Measurements from ENCODE around the gene BMPR1B.
"Not testable (repeated sequence)": the region's sequence is repeated elsewhere in the genome, so short reads cannot be mapped to it uniquely, and the experiment has no call there.

BMPR1B gene

DNA sequence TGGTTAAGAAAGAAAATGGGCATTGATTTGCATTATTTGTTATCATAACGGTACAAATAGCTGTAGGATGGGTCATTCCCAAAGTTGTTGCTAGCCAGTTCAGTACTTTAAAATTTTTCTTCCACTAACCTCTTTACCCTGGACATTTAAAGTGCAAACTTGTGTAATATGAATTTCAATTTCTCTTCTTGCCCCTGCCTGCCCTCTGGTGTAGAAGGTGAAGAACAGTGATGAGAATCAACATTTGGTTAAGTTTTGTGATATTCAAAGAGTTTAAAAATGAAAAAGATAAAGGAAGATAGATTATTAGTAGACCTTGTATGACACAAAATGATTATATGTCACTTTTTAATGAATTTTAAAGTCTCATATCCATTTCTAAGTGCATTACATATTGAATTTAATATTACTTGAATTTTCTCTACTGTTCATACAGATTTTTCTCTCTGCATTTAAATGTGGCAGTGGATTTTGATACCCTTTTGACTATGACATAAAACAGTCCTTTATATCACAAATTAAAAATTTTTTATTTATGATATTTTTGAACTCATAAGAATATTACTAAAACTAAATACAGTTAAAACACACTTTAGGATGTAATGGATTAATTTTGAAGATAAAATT is 337.7 kb downstream of the BMPR1B start:
- DNase-seq, result peak; percentile 10

DNA sequence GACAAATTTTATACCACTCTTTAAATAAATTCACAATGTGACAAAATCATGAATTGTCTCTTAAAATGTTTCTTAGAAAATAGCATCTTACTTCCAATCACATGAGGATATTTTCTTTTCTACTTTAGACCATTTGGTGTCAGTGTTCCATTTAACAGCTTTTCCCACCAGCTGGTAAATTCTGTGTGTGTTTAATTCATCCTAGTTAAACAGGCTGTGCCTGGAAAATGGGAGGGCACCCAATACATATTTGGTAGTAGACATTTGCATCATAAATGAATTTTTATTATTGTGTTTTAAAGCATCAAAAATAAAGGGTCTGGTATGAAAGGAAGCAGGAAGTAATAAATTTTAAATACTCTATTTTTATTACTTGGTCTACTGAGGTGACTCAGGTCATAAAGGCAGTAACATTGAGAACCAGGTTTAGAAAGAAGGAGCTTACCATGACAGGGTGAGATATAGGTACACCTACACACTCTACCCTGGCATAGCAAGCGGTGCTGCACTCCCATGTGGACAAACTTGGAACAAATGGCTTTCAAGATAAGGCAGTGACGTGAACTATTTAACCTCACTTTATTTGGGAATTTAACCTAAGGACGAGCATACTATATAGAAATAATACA is 344.5 kb downstream of the BMPR1B start:
- no peak for DNase-seq

DNA sequence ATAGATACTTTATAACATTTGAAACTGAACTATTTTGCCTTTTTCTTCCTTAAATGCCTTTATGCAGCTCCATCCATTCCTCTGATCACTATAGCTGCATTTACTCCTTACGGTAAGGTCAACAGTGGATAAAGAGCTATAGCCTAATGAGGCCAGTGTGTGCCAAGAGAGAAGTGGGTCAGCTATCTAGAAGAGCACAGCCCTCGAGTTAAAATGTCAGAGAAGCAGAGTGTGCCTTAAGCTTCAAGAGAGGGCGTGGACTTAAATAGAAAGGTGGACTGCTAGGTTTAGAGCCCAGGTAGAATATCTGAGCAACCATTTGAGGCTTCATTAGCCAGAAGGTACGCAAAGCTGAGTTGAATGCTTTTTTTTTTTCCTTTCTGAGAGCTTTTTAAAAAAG is 347.4 kb downstream of the BMPR1B start:
- no peak for DNase-seq

DNA sequence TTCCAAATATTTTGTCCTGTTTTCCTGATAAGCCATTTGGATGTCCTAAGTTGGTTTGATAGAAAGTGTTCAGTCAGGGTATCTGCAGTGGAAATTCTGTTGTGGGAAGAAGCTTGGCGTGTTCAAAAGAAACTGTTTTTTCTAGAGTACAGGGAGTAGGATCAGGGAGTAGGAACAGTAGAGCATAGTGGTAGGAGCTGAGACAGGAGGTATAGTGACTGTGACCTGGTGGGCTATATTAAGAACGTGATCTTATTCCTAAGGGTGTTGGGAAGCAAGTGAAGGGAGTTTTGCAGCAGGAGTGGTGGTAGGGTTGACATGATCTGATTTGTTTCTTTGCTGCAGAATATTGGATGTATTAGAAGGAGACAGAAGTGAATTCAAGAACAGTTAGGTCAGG is 348.2 kb downstream of the BMPR1B start:
- DNase-seq, result no peak

DNA sequence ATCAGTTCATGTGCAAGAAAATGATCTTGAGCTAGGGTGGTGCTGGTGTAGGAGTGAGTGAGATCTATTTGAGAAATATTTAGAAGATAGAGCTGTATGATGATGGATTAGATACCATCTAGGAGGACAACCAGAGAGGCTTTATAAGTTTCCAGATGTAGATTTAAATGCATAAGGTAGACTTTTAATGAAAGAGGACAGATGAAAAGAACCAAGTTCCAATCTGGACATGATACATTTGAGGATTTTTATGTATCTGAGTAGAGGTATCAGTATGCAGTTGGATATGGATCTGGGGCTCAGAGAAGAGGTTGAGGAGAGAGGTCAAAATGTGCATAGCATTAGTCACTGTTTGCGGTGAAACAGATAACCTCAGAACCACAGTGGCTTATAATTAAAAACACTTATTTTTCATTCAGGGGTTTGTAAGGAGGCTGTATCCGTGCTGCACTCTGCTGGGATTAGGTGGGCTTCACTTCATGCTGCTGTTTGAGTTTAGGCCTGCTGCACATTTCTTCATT is 348.7 kb downstream of the BMPR1B start:
- no peak for DNase-seq

DNA sequence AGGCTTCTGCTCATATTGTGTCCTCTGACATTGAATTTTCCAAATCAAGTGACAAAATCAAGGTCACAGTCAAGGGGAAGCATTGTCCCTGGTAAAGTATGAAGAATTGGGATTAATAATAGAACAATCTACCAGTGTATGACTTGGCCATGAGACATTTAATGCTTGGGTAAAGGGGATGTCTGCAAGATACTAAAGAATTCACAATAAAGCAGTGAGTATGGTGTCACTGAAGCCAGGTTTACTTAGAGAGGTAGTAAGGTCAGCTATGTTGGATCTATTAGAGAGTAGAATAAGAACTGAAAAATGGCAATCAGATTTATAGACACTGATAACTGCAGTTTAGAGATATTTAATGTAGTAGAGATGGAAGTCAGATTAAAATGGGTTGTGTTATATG is 349.2 kb downstream of the BMPR1B start:
- no peak for DNase-seq

DNA sequence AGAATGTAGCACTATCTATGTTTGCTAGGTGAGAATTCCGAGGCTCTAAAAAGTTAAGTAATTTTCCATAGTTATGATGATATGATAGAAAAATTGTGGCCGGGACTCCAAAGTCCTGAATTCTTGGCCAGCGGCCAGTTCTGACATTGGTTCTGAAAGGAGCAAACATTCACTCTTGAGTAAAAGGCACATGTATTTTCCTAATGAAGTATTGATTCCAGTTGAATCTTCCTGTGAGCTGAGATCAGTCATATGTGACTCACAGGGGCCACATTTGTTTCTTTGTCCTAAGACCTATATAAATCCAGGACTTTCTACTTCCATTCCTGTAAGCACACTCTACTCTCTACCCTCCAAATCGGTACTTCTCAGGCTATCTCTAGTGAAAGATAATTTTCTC is 349.9 kb downstream of the BMPR1B start:
- DNase-seq, result no peak

DNA sequence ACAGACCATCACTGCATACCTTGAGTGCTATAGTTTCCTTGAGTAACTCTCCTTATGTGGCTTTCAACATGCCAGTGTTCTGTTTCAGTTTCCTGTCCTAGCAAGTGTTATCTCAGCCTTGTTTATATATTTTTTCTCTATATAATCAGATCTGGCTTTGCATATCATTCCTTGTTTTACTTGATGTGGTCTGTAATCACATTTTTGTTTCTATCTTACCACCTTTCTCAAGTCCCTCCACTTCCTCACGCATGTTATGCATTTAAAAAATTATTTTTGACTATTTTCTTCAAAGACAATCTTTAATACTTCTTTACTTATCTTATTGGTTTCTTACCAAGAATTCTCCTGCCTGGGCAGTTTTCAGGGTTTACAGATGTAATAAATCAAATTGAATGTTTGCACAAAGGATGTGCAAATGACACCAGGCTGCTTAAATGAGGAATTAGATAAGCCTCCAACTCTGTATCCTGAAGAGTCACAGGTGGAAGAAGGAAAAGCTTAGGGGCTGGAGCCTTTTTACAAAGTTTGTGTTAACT is 351.2 kb downstream of the BMPR1B start:
- no peak for DNase-seq

DNA sequence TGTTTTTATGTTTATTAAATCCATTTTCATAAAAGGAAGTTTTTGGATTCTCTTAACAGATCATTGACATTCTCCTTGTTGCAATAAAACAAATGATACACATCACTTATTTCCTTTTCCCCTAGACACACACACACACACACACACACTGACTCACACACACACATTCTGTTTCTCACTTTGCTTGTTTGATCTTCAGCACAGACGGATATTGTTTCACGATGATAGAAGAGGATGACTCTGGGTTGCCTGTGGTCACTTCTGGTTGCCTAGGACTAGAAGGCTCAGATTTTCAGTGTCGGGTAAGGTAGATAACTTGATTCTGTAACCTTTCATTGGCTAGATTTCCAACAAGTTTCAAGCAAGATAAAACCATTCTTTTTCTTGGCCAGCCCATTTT is 356.8 kb downstream of the BMPR1B start:
- DNase-seq, result no peak

DNA sequence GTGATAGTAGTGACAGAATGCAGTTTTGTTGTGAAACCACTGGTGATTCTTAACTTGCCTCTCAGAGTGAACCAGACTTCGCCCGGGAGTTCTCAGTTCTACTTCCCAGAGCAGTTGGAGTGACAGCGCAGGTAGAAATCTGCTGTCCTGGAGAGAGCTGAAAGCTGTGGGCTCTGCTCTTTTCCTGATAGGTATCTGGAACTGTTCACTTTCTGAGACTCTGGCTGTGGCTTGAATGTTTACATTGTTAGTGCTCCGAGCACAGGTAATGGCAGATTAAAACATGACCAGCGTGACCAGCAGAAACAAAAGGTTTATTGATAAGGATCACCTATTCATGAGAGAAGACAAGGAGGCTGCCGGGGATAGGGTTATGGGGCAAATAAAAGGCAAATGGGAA is 360.7 kb downstream of the BMPR1B start:
- no peak for DNase-seq

DNA sequence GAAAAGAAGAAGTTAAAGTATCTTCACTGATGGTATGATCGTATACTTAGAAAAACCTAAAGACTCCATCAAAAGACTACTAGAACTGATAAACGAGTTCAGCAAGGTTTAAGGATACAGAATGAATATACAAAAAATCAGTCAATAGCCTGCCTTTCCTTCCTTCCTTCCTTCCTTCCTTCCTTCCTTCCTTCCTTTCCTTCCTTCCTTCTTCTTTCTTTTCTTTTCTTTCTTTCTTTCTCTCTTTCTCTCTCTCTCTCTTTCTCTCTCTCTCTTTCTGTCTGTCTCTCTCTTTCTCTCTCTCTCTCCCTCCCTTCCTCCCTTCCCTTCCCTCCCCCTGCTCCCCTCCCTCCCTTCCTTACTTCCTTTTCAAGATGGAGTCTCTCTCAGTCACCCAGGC is 362.7 kb downstream of the BMPR1B start:
- no peak for DNase-seq

DNA sequence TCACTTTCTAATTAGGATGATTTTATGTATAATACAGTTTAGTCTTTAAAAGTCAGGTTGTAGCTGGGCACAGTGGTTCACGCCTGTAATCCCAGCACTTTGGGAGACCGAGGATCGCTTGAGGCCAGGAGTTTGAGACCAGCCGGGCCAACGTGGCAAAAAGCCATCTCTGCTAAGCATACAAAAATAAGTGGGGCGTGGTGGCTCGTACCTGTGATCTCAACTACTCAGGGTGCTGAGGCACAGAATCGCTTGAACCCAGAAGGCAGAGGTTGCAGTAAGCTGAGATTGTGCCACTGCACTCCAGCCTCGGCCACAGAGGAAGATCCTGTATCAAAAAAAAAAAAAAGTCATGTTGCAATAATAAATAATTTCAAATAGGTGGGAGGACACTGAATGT is 364.2 kb downstream of the BMPR1B start:
- DNase-seq, result no peak

DNA sequence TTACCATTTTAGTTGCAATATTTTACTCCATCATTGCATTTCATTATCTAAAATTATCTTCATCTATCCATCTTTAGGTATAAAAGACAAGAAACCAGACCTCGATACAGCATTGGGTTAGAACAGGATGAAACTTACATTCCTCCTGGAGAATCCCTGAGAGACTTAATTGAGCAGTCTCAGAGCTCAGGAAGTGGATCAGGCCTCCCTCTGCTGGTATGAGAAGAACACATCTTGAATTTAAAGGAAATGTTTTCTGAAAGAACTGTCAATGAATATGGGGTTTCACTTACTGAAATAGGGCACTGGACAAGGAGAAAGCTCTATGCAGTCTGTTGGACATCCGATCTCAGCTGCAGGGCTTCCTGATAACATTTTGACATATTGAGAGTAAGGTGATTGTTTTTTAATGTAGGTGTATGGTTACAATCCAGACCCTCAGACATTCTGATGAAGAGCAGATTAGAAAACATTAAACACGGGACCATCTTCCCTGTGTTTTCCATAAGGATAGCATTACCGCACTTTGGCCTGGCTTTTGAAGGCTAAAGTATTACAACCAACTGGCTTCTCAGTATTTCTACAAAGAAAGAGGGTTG is 367.2 kb downstream of the BMPR1B start:
- peak; percentile 6 for DNase-seq

DNA sequence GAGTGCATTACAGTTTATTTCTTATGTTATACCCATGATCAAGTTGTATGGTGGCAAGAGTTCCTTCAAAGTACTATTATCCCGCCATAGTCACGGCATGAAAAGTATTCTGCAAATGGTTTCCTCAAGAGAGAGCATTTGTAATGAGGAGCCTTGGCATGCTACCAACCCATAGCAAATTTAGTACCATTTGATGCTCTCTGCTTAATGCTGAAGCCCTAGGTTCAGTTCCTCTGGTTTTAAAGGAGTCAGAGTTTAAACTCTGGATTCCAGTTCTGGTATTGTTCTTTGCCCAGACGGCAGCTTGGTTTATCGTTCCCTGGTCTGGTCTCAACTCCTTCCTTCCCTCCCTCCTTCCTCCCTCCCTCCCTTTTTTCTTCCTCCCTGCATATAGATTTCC is 371.3 kb downstream of the BMPR1B start:
- DNase-seq, result no peak

DNA sequence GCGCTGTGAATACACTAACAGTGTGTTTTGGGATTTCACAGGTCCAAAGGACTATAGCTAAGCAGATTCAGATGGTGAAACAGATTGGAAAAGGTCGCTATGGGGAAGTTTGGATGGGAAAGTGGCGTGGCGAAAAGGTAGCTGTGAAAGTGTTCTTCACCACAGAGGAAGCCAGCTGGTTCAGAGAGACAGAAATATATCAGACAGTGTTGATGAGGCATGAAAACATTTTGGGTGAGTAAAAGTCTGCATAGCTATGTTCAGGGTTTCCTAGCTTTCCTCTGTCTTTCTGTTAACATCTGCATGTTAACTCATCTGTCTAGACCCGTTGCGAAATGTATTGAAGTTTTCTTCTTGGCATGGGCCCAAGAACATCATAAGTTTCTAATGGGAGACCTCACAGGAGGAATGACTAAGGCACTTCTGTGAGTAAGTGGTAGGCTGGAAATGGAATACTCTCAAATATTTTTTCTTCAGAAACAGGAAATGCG is 372.1 kb downstream of the BMPR1B start:
- no peak for DNase-seq

DNA sequence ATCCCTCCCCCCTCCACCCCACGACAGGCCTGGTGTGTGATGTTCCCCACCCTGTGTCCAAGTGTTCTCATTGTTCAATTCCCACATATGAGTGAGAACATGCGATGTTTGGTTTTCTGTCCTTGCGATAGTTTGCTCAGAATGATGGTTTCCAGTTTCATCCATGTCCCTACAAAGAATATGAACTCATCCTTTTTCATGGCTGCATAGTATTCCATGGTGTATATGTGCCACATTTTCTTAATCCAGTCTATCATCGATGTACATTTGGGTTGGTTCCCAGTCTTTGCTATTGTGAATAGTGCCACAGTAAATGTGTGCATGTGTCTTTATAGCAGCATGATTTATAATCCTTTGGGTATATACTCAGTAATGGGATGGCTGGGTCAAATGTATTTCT is 376.3 kb downstream of the BMPR1B start:
- DNase-seq, result not testable (repeated sequence)

DNA sequence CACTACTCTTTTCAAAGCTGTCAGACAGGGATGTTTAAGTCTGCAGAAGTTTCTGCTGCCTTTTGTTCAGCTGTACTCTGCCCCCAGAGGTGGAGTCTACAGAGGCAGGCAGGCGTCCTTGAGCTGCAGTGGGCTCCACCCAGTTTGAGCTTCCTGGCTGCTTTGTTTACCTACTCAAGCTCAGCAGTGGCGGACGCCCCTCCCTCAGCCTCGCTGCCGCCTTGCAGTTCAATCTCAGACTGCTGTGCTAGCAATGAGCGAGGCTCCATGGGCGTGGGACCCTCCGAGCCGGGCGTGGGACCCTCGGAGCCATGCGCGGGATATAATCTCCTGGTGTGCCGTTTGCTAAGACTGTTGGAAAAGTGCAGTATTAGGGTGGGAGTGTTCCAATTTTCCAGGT is 381.7 kb downstream of the BMPR1B start:
- not testable (repeated sequence) for DNase-seq

DNA sequence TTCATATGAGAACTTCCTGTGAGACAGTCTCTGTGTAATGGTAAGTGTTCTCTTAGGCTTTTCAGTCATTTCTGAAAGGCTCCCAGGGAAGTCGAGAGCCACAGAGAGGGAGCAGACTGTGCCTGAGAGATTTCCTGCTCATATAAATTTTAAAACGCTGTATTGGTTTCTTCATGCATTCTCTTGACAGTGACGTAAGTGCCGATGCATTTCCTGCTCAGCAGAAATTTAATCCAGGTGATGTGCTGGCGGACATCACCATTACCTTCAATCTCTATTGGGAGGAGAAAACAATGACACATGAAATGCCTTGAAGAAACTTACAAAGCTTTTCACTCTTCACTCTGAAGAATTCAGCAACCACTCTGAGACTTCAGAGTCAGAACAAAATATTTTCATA is 383.6 kb downstream of the BMPR1B start:
- no peak for DNase-seq

DNA sequence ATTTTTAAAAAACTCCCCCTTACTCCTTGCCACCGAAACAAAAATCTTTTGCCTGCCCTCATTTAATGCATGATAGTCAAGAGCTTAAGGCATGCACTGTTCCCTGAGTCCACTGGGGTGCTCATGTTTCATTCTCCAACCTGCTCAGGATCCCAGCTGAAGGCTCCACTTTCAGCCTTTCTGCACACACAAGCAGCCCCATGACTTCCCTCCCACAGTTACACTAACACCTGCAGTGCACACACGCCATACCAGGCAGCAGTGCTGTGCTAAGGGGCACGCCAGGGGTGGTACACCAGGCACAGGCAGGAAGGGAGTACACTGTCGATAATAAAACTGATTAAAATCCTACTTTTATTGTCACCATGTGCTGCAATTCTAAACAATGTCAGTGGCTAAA is 385.2 kb downstream of the BMPR1B start:
- DNase-seq, result no peak

DNA sequence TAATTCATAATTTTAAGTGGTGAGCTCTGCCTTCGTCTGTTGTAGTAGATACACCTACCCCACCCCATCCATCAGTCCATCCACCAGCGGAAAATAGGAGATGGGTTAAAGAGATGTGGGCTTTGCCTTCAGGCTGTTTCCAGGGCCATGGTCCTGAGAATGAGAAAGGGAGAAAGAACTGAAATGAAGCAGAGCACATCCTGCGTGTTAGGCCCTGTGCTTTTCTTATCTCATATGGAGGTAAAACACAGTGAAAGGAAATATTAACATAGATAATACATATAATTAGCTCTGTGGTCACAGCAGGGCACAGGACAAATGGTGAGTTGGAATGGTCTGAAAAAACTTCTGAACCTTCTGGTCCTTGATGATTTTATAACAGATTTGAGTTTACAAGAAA is 393.5 kb downstream of the BMPR1B start:
- DNase-seq, result no peak

DNA sequence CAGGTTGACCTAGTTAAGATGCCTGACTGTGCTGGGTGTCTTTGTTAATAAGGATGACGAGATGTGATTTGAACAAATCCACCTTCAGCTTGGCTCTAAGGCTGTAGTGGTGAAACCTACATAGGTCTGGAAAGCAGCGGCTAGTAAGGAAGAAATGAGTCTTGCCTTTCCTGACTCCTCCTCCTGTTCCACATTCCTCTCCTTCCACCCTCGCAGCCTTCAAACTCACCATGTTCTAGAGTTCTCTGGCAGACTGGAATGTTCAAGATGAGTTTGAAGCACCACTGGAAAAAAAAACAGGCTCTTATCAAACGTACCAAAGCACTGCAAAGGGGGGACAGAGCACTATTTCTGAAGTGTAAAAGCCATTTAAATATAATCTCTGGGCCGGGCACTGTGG is 395.4 kb downstream of the BMPR1B start:
- DNase-seq, result no peak

DNA sequence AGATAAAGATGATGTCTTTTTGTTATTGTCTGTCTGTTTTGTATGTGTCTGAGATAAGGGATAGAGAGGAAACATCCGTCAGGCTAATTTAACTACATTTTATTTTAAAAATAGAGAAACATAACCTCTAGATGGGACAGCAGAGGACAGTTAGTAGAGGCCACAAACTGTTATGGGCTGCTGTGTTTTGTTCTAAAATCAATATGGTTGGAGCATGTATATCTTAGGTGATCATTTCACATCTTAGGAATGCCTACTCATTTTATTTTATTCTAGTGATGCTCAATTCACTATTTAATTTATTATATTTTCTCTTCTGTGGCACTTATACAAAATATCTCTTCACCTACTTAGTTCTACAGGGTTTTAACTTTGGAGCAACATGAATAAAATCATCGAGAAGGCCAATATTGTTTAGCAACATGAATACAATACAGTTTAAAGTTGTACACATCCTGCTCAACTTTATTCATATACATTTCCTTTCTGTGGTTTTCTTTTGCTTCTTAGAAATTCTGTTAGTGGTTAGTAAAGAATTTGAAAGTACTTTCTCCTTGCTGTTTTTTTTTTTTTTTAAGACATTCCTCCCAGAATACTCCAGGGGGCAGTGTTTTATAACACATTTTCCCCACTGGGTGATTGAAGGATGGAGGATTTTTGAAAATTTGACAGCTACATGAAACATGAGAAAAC is 398.1 kb downstream of the BMPR1B start:
- peak; percentile 53 for DNase-seq

DNA sequence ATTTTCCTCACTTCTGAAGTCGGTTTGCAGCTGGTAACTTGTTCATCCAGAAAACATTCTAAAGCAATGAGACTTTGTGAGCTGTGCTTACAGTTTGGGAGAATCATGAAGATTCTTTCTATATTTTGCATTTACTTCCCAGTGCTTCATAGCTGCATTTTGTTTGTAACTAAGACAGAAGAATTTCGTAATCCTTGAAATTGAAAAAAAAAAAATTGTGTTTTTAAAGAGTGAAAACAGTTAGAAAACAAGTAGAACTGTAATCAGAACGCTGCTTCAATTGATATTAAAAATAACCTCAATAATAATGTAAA is 398.7 kb downstream of the BMPR1B start:
- DNase-seq, result no peak

DNA sequence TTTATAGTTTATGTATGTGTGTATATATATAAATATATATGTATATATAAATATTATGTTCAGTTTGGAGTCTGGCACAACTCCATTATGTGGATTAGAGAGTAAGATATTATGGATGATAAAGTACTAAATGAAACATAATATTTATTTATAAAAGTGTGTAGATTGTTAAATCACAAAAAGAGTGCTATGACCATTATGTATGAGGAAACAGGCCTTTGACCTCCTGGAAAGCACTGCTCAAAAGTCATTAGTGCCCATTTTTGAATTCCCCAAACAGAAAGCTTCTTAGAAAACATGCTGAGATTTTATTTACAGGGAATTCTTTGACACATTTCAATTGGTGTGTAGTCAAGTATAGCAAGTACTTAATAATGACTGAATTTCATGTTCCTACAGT is 399.8 kb downstream of the BMPR1B start:
- no peak for DNase-seq
